ENCODE measurements around the gene JCAD.

The JCAD gene

GRCh38 chr10:30074090-30074489, 14.7 kb upstream of the JCAD start:
- no peak for DNase-seq (ENCODE audit: low spot score)

DNA sequence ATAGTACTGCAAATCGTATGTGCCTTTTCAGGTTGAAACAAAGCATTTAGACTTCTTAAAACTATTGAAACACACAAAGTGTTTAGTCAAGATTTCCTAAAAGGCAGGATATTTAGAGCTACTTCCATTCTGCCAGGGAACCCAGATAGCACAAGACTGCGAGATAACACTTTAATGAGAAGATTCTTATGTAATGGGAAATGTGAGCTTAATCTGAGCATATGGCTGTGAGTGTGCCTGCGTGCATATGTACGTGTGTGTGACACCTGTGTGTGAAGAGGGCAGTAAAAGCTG, 14.3 kb upstream of the JCAD start:
- no peak for DNase-seq (ENCODE audit: low spot score)

GRCh38 chr10:30073045-30073766, 13.8 kb upstream of the JCAD start:
- DNase-seq (ENCODE audit: low spot score): no peak

GRCh38 chr10:30072068-30072467, 12.7 kb upstream of the JCAD start:
- no peak for DNase-seq (ENCODE audit: low spot score)

GRCh38 chr10:30070001-30070685, 10.8 kb upstream of the JCAD start:
- no peak for DNase-seq (ENCODE audit: low spot score)

DNA sequence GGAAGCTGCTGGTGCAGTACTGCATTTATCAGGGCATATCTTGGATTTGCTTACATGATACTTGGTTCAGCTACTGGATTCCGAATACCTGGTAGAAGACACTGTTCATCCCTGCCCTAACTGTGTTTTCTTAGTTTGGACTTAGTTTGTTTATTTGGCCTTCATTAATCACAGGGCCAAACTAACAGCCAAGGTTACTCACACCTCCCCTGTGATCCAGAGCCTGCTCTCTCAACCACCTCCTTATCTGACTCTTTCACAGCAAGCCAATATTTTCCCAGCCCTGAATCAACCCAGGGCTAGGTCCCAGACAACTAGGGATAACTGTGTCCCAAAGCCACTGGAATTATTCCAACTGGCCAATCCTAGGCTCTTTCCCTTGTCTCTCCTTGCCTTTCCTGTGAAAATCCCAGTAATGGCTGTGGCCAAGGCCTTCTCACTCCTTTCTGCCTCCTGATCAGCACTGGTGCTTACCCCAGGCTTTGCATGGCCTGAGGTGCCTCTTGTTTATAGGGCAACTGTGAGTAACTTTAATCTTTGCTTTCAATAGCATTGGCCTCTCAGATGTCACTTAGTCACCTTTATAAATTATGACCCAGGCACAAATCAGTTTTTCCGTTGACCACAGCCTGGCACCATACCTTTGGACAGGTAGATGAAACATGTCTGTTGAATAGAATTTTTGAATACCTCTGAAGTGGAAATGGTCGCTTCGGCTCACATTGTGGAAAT, 9.3 kb upstream of the JCAD start:
- no peak for DNase-seq (ENCODE audit: low spot score)

- no peak for DNase-seq (ENCODE audit: low spot score)
These were observed 3.7 kb upstream of the JCAD start for GRCh38 chr10:30063099-30063498.

- no peak for DNase-seq (ENCODE audit: low spot score)
These were observed 3.2 kb upstream of the JCAD start for GRCh38 chr10:30062582-30062981.

DNA sequence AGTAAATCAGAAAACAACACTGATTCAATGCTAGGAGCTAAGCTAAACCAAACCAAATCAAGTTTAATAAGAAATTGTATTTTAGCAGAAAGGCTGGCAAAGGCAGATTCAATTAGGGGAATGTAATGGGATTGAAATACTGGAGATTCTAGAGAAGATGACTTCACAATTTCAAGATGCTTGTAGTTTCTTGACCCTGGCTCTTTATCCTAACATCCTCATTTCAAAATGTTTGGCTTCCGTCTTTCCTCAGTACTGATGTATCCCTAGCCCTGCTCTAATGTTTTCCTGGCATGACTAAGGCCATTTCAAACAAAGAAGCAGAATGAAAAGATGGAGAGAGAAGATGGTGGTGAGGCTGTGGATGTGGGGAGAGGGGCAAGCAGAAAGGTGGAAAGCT, 2.7 kb upstream of the JCAD start:
- no peak for DNase-seq (ENCODE audit: low spot score)

GRCh38 chr10:30058570-30059132, 735 bp downstream of the JCAD start:
- no peak for DNase-seq (ENCODE audit: low spot score)

DNA sequence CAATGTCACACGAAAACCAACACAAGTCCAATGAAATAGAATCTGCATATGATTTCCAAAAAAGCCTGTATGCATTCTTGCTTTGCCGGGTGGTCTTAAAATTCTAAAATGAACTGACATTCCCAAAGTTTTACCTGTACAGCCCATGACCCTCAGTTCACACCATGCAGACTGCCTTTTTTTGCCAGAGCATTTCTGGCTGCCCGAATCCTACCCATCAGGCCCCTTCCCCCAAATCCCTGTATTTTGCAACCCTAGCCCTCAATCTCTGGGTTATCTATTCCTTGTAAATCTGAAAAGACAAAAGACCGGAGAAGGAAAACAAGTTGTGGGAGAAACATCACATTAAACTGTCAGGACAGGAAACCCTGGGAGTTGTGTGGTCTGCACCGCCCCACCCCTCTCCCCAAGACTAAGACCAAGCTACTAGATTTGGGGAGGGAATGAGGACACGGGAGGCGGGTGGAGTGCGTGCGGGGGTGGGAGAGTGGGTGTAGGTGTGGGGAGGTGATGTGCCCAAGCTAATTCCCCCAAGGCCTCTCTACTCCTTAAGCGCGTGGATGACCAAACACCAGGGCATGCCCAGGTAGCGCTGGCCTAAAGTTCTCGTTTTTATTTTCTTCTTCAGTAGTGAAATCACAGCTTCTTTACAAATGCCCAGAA, 1.4 kb downstream of the JCAD start:
- no peak for DNase-seq (ENCODE audit: low spot score)

DNA sequence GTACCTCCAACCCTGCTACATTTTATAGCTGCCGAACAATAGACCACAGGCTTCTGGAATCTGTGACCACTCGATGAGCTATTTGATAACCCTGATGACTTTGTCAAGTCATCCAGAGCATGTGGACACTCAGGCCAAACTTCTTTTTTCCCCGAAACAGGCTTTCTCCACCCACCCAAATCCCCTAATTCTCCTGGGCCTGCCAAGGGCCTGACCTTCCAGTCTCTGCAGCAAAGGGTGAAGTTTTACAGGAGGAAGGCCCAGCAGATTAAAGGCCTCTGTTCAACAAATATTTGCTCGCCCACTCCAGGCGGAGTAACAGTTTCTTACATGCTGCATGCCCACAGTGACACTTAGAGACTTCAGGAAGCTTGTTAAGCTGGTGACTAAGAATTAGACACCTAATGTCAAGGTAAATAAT, 2.0 kb downstream of the JCAD start:
- DNase-seq (ENCODE audit: low spot score): no peak

DNA sequence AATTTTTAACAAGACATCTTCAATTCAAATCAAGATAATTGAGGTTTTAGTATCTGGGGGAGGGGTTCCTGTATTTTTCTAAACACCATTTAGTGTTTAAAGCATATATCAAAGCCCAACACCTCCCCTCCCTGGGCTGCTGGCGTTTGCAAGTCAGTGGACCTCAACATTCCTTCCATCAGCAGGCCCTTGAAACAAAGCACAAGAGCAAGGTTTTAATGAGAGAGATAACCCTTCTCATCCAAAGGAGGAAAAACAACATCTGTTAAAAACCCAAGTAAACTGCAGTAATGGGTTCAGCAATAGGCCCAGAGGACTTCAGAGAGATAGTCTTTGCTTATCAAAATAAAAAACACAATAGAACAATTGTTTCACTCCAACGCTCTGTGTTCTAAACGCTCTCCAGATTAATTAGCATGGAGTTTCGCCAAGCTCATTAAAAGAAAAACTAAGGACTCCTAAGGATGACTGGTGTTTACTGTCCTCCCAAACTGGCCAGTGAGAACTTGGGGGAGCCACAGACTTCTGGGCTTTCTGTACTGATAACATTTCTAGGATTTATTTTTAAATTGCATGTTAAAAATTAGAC, 2.5 kb downstream of the JCAD start:
- DNase-seq (ENCODE audit: low spot score): no peak

GRCh38 chr10:30056281-30056680, 3.1 kb downstream of the JCAD start:
- no peak for DNase-seq (ENCODE audit: low spot score)

DNA sequence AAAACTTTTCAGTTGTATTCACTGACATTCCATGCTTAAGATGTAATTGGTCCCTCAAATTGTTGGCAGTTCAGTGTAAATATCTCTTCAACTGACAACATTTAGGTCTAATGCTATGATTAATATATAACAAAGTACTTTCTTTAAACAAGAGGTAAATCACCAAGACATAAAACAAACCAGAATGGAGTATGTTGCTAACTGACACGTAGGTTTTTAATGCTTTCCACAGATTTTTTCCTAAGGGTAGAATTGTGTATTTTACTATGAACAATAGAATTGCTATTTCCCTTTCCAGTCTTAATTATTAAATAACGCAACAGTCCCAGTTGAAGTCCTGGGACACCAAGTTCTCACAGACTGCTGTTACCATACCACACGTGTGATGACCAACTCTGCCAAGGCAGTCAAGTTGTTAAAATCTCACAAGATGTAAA, 4.1 kb downstream of the JCAD start:
- DNase-seq (ENCODE audit: low spot score): no peak

GRCh38 chr10:30052062-30052461, 7.3 kb downstream of the JCAD start:
- no peak for DNase-seq (ENCODE audit: low spot score)

DNA sequence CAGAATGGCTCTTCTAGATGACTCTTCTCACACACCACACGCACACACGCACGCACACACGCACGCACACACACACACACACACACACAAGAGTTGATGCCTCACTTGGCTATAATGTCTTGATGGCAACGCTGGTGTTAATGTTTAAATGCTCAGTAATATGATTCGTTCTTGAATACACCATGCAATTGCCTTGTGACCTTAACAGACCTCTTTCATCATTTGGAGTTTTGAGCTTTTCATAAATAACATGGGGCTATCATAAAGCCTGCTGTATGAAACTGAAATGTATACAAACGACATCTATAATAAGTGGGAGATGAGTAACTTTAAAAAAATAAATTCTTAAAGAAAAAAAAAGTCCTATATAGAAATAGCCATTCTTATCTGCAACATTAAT, 8.2 kb downstream of the JCAD start:
- no peak for DNase-seq (ENCODE audit: low spot score)

GRCh38 chr10:30050411-30050810, 9.0 kb downstream of the JCAD start:
- DNase-seq (ENCODE audit: low spot score): no peak

DNA sequence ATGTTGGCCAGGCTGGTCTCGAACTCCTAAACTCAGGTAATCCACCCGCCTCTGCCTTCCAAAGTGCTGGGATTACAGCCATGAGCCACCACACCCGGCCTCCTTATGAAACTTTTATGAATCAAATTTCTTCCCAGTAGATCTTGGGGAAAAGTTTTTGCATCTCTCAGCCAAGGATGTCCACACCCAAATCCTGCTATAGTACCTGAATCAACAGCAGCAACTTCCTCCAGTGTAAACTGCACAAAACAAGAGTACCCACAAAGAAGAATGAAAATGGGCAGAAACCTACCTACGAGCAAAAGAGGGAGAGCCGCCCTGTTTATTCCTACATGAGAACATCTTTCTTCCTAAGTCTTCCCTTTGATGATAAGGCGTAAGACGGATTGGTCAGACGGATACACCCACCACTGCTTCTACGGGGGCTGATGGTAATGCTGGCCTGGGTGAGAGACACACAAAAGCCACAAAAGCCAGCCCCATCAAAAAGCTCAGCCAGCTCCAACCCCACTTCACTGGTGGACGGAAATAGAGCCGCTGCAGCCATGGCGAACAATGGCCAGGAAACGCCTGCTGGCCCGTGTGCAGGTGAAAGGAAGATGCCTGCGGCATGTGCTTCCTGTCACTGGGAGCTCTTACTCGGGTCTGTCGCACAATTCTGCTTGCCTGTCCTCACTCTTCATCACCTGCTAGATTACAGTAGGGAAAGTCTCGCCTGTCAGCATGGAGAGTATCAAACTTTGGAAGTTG, 10.4 kb downstream of the JCAD start:
- DNase-seq (ENCODE audit: low spot score): no peak

- no peak for DNase-seq (ENCODE audit: low spot score)
These were observed 11.4 kb downstream of the JCAD start for GRCh38 chr10:30047924-30048531.

DNA sequence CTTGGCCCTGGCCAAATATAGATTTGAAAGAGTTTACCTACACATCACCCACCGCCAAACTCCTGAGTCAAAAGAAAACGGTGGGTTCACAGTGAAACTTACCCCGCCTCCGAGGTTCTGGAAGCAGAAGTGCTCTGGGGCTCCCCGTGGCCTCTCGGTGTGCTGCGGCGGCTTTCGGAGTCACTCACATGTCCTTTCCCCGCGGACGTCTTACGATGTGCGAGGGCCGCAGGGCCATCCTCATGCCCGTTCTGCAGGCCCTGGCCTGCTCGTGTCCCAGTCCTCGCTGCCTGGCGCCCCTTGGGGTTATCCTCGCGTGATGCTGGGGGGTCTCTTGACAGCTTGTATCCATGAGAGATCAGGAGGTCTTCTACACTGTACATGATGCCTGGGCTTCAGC, 12.0 kb downstream of the JCAD start:
- no peak for DNase-seq (ENCODE audit: low spot score)
